ENCODE results near the gene CDC42BPA.
"Not testable (repeated sequence)": the region's sequence is repeated elsewhere in the genome, so short reads cannot be mapped to it uniquely, and the experiment has no call there.

The CDC42BPA gene

GRCh38 chr1:227318016-227318852, at the start of gene CDC42BPA:
CDC42BPA (minus strand) TSS chr1:227318492; CDS start chr1:227317182, 1,310 bp downstream.
- peak; percentile 95 for DNase-seq

- DNase-seq = no peak
Measured at GRCh38 chr1:227368009-227368408, 49.7 kb upstream of the CDC42BPA start.

GRCh38 chr1:227365473-227366431, 47.5 kb upstream of the CDC42BPA start:
- no peak for DNase-seq

- DNase-seq = no peak
Measured at GRCh38 chr1:227364657-227365056, 46.4 kb upstream of the CDC42BPA start.

- DNase-seq = no peak
Measured at GRCh38 chr1:227363825-227364224, 45.5 kb upstream of the CDC42BPA start.

- DNase-seq = no peak
Measured at GRCh38 chr1:227362039-227362438, 43.7 kb upstream of the CDC42BPA start.

GRCh38 chr1:227357927-227358302, 39.6 kb upstream of the CDC42BPA start:
- DNase-seq = peak; percentile 54

- DNase-seq = peak; percentile 85
Measured at GRCh38 chr1:227357171-227357926, 39.1 kb upstream of the CDC42BPA start.

- peak; percentile 93 for DNase-seq
Measured at GRCh38 chr1:227356620-227357146, 38.4 kb upstream of the CDC42BPA start.

- DNase-seq = no peak
Measured at GRCh38 chr1:227355542-227356245, 37.4 kb upstream of the CDC42BPA start.

GRCh38 chr1:227353186-227353585, 34.9 kb upstream of the CDC42BPA start:
- no peak for DNase-seq

- DNase-seq = not testable (repeated sequence)
Measured at GRCh38 chr1:227352164-227352563, 33.9 kb upstream of the CDC42BPA start.

- no peak for DNase-seq
Measured at GRCh38 chr1:227351443-227351842, 33.2 kb upstream of the CDC42BPA start.

- no peak for DNase-seq
Measured at GRCh38 chr1:227349967-227350366, 31.7 kb upstream of the CDC42BPA start.

- peak; percentile 38 for DNase-seq
Measured at GRCh38 chr1:227343727-227344551, 25.6 kb upstream of the CDC42BPA start.

GRCh38 chr1:227343206-227343605, 24.9 kb upstream of the CDC42BPA start:
- no peak for DNase-seq

- no peak for DNase-seq
Measured at GRCh38 chr1:227342075-227342829, 24.0 kb upstream of the CDC42BPA start.

- not testable (repeated sequence) for DNase-seq
Measured at GRCh38 chr1:227336136-227336535, 17.8 kb upstream of the CDC42BPA start.

- no peak for DNase-seq
Measured at GRCh38 chr1:227335242-227336020, 17.1 kb upstream of the CDC42BPA start.
